Measurements from ENCODE around the gene DUX4.
"Not testable (repeated sequence)": the region's sequence is repeated elsewhere in the genome, so short reads cannot be mapped to it uniquely, and the experiment has no call there.

DNA sequence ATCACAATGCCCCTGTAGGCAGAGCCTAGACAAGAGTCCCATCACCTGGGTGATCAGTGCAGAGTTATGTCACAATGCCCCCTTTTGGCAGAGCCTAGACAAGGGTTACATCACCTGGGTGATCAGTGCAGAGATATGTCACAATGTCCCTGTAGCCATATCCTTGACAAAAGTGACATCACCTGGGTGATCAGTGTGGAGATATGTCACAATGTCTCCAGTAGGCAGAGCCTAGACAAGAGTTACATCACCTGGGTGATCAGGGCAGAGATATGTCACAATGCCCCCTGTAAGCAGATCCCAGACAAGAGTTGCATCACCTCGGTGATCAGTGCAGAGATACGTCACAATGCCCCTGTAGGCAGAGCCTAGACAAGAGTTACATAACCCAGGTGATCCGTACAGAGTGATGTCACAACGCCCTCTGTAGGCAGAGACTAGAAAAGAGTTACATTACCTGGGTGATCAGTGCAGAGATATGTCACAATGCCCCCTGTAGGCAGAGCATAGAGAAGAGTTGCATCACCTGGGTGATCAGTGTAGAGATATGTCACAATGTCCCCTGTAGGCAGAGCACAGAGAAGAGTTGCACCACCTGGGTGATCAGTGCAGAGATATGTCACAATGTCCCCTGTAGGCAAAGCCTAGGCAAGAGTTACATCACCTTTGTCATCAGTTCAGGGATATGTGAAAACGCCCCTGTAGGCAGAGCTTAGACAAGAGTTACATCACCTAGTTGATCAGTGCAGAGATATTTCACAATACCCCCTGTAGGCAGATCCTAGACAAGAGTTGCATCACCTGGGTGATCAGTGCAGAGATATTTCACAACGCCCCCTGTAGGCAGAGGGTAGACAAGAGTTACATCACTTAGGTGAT, 4.4 kb downstream of the DUX4 start:
- TF ChIP-seq, protein P1, sequence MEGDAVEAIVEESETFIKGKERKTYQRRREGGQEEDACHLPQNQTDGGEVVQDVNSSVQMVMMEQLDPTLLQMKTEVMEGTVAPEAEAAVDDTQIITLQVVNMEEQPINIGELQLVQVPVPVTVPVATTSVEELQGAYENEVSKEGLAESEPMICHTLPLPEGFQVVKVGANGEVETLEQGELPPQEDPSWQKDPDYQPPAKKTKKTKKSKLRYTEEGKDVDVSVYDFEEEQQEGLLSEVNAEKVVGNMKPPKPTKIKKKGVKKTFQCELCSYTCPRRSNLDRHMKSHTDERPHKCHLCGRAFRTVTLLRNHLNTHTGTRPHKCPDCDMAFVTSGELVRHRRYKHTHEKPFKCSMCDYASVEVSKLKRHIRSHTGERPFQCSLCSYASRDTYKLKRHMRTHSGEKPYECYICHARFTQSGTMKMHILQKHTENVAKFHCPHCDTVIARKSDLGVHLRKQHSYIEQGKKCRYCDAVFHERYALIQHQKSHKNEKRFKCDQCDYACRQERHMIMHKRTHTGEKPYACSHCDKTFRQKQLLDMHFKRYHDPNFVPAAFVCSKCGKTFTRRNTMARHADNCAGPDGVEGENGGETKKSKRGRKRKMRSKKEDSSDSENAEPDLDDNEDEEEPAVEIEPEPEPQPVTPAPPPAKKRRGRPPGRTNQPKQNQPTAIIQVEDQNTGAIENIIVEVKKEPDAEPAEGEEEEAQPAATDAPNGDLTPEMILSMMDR (IDR thresholded peaks at IDR 0.05), result not testable (repeated sequence)
- not testable (repeated sequence) for TF ChIP-seq EZH2 (IDR thresholded peaks at IDR 0.05; ENCODE audit: borderline replicate concordance, insufficient read depth, low read depth, low read length, poor library complexity, severe bottlenecking)

Data from B cell (primary cell).